Measurements from ENCODE around the gene MYT1. TPM values are rescaled to one million over a fixed set of nuclear protein-coding genes. Genes with fewer than 3 reads are reported as not detected.

The MYT1 gene
- polyA plus RNA-seq, 3 donors: not detected

DNA sequence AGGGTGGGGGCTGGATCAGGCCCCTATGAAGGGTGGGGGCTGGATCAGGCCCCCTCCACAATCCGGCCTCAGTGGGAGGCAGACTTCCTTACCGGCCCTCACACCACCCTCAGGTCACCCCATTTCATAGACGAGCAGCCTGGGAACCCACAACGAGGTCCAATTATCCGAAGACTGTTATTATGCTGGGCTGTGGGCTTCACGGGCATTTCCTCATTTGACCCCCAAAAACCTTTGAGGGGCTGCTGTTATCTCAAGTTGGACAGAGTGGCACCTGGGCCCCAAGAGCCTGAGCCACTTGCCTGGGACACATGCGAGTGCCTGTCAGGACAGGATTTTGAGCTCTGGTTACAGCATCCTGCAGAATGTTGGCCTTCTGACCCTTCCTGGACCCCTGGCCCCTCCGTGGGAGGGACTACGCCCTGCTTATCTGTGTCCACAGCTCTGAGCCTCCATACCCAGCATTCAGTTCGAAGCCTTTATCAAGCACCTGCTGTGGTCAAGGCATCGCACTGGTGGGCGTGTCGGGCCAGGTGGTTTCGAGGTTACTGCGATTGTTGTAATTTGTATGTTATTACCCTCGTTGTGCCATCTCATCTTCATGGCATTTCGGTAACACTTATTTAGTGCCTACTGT, 56.8 kb downstream of the MYT1 start:
- no peak overlapping the region for H3K9ac ChIP-seq (ENCODE audit: insufficient read depth, low read length, poor library complexity, severe bottlenecking)
- Mint-ChIP-seq H3K27ac (no peak overlapping the region), H3K4me1 (no peaks in the 10 kb centered on the region), H3K9me3 (no peaks in the 10 kb centered on the region), H3K27me3 (ENCODE audit: low read depth in 3 of 3) (peaks cover 0 to 3% (median 2%) of the 10 kb centered on the region in 3 donors), H3K36me3 (no peaks in the 10 kb centered on the region), H3K4me3 (no peak overlapping the region)
- intact Hi-C loops (cut with micrococcal nuclease): no loop called here
- no peaks in the 10 kb centered on the region for H3K4me1 ChIP-seq (ENCODE audit: control insufficient read depth in 1 of 2, insufficient read depth in 2 of 2, low read length in 2 of 2)
- H3K4me3 ChIP-seq (replicated peaks in 1 of 3; ENCODE audit: low read depth in 2 of 3, low read length in 3 of 3): no peak overlapping the region
- no peak for TF ChIP-seq CTCF (IDR thresholded peaks at IDR 0.05)
- WGBS (ENCODE audit: insufficient coverage): 95% methylated on average over 15 of the region's 17 CpGs
- no peaks in the 10 kb centered on the region for H3K79me2 ChIP-seq (ENCODE audit: insufficient read depth, low read length)
- DNase-seq: no peak
- H3K36me3 ChIP-seq (replicated peaks in 1 of 2; ENCODE audit: control insufficient read depth in 1 of 2, insufficient read depth in 2 of 2, low read length in 2 of 2): no peaks in the 10 kb centered on the region
- no peaks in the 10 kb centered on the region for H4K20me1 ChIP-seq (ENCODE audit: insufficient read depth, low read length)
- H3K27ac ChIP-seq (ENCODE audit: low read depth in 1 of 2, low read length in 2 of 2): no peak overlapping the region
- H3K27me3 ChIP-seq (ENCODE audit: control insufficient read depth in 2 of 2, insufficient read depth in 2 of 2, low read length in 2 of 2): no peaks in the 10 kb centered on the region
- H3K4me2 ChIP-seq (replicated peaks; ENCODE audit: extremely low read depth, low read length, poor library complexity, severe bottlenecking): no peak overlapping the region
- no peak overlapping the region for H2AFZ ChIP-seq (ENCODE audit: insufficient read depth, low read depth, low read length, poor library complexity, severe bottlenecking)
- H3K9me3 ChIP-seq (replicated peaks in 1 of 2; ENCODE audit: control insufficient read depth in 1 of 2, insufficient read depth in 1 of 2, low read length in 2 of 2): no peaks in the 10 kb centered on the region

- H3K27ac Mint-ChIP-seq: peak overlapping the region in 1 of 7 donors; percentile 38
- Histone ChIP-seq H3K9ac (ENCODE audit: insufficient read depth, low read length, poor library complexity, severe bottlenecking) (no peak overlapping the region), H3K79me2 (ENCODE audit: insufficient read depth, low read length) (no peaks in the 10 kb centered on the region), H3K27ac (ENCODE audit: low read depth in 1 of 2, low read length in 2 of 2) (no peak overlapping the region), H3K4me2 (replicated peaks; ENCODE audit: extremely low read depth, low read length, poor library complexity, severe bottlenecking) (no peak overlapping the region), H3K4me3 (replicated peaks in 1 of 3; ENCODE audit: low read depth in 2 of 3, low read length in 3 of 3) (no peak overlapping the region), H2AFZ (ENCODE audit: insufficient read depth, low read depth, low read length, poor library complexity, severe bottlenecking) (no peak overlapping the region), H3K36me3 (replicated peaks in 1 of 2; ENCODE audit: control insufficient read depth in 1 of 2, insufficient read depth in 2 of 2, low read length in 2 of 2) (no peaks in the 10 kb centered on the region), H4K20me1 (ENCODE audit: insufficient read depth, low read length) (no peaks in the 10 kb centered on the region), H3K9me3 (replicated peaks in 1 of 2; ENCODE audit: control insufficient read depth in 1 of 2, insufficient read depth in 1 of 2, low read length in 2 of 2) (no peaks in the 10 kb centered on the region), H3K27me3 (ENCODE audit: control insufficient read depth in 2 of 2, insufficient read depth in 2 of 2, low read length in 2 of 2) (no peaks in the 10 kb centered on the region), H3K4me1 (ENCODE audit: control insufficient read depth in 1 of 2, insufficient read depth in 2 of 2, low read length in 2 of 2) (no peaks in the 10 kb centered on the region)
- DNase-seq: no peak
- peaks cover 1 to 3% (median 2%) of the 10 kb centered on the region in 3 donors for H3K27me3 Mint-ChIP-seq (ENCODE audit: low read depth in 3 of 3)
- H3K4me3 Mint-ChIP-seq: no peak overlapping the region
- H3K36me3 Mint-ChIP-seq: no peaks in the 10 kb centered on the region
- no peaks in the 10 kb centered on the region for H3K4me1 Mint-ChIP-seq
- no peaks in the 10 kb centered on the region for H3K9me3 Mint-ChIP-seq
- 96% methylated on average over 4 of the region's 5 CpGs for WGBS (ENCODE audit: insufficient coverage)
- intact Hi-C loops (cut with micrococcal nuclease): no loop called here
- no peak for TF ChIP-seq CTCF (IDR thresholded peaks at IDR 0.05)
Observed at GRCh38 chr20:64222291-64222735, 58.1 kb downstream of the MYT1 start.

All from CD14-positive monocyte (primary cell).